Measurements from ENCODE around the gene CPNE1. TPM values are rescaled to one million over a fixed set of nuclear protein-coding genes. Genes with fewer than 3 reads are reported as not detected.

CPNE1 gene
- total RNA-seq, 1 experiment from 2014 or later = 505 TPM

- no TSS peak for BruUV-seq (replicated peaks)
- intact Hi-C loops (cut with micrococcal nuclease; ENCODE audit: unreplicated experiment) = no loop called here
- DNase-seq = no peak
- H3K27ac Mint-ChIP-seq (ENCODE audit: unreplicated experiment) = no peak overlapping the region
- H3K27me3 Mint-ChIP-seq (ENCODE audit: unreplicated experiment) = no peaks in the 10 kb centered on the region
- TF ChIP-seq CTCF (IDR thresholded peaks at IDR 0.05; ENCODE audit: unreplicated experiment) = no peak
- H3K4me3 Mint-ChIP-seq (ENCODE audit: low read depth, unreplicated experiment) = no peak overlapping the region
- peaks cover 39% of the 10 kb centered on the region for H3K36me3 Mint-ChIP-seq (ENCODE audit: insufficient read depth, unreplicated experiment)
- H3K9me3 Mint-ChIP-seq (ENCODE audit: low read depth, unreplicated experiment) = no peaks in the 10 kb centered on the region
- H3K4me1 Mint-ChIP-seq (ENCODE audit: low read depth, unreplicated experiment) = peaks cover 36% of the 10 kb centered on the region
- CTCF ChIA-PET = interaction anchor here (0.6 kb wide), 1 partner anchor 1732 kb away, joined by 3 read pairs; no protein-coding TSS in a partner anchor
Observed at GRCh38 chr20:35600176-35600992, 64.3 kb downstream of the CPNE1 start.

GRCh38 chr20:35599776-35600120 is 65.0 kb downstream of the CPNE1 start:
- BruUV-seq (replicated peaks) = no TSS peak
- H3K4me1 Mint-ChIP-seq (ENCODE audit: low read depth, unreplicated experiment) = peaks cover 30% of the 10 kb centered on the region
- H3K27me3 Mint-ChIP-seq (ENCODE audit: unreplicated experiment) = no peaks in the 10 kb centered on the region
- H3K36me3 Mint-ChIP-seq (ENCODE audit: insufficient read depth, unreplicated experiment) = peaks cover 39% of the 10 kb centered on the region
- no peak for TF ChIP-seq CTCF (IDR thresholded peaks at IDR 0.05; ENCODE audit: unreplicated experiment)
- H3K9me3 Mint-ChIP-seq (ENCODE audit: low read depth, unreplicated experiment) = no peaks in the 10 kb centered on the region
- CTCF ChIA-PET = no interaction called here
- no peak for DNase-seq
- H3K27ac Mint-ChIP-seq (ENCODE audit: unreplicated experiment) = no peak overlapping the region
- no peak overlapping the region for H3K4me3 Mint-ChIP-seq (ENCODE audit: low read depth, unreplicated experiment)
- intact Hi-C loops (cut with micrococcal nuclease; ENCODE audit: unreplicated experiment) = no loop called here

- Mint-ChIP-seq H3K4me3 (ENCODE audit: low read depth, unreplicated experiment) (no peak overlapping the region), H3K9me3 (ENCODE audit: low read depth, unreplicated experiment) (no peaks in the 10 kb centered on the region), H3K27me3 (ENCODE audit: unreplicated experiment) (no peaks in the 10 kb centered on the region), H3K36me3 (ENCODE audit: insufficient read depth, unreplicated experiment) (peaks cover 35% of the 10 kb centered on the region), H3K4me1 (ENCODE audit: low read depth, unreplicated experiment) (peaks cover 27% of the 10 kb centered on the region), H3K27ac (ENCODE audit: unreplicated experiment) (no peak overlapping the region)
- BruUV-seq (replicated peaks) = no TSS peak
- no peak for TF ChIP-seq CTCF (IDR thresholded peaks at IDR 0.05; ENCODE audit: unreplicated experiment)
- intact Hi-C loops (cut with micrococcal nuclease; ENCODE audit: unreplicated experiment) = no loop called here
- no peak for DNase-seq
- CTCF ChIA-PET = interaction anchor here (1.1 kb wide), 1 partner anchor 17 kb away, joined by 3 read pairs; the partner anchor contains the start of gene SPAG4
Observed at GRCh38 chr20:35598899-35599775, 65.6 kb downstream of the CPNE1 start.

GRCh38 chr20:35598476-35598875 is 66.2 kb downstream of the CPNE1 start:
- no peaks in the 10 kb centered on the region for H3K27me3 Mint-ChIP-seq (ENCODE audit: unreplicated experiment)
- no peak for DNase-seq
- no peaks in the 10 kb centered on the region for H3K9me3 Mint-ChIP-seq (ENCODE audit: low read depth, unreplicated experiment)
- no peak overlapping the region for H3K27ac Mint-ChIP-seq (ENCODE audit: unreplicated experiment)
- intact Hi-C loops (cut with micrococcal nuclease; ENCODE audit: unreplicated experiment) = no loop called here
- CTCF ChIA-PET = interaction anchor here (1.1 kb wide), 1 partner anchor 17 kb away, joined by 3 read pairs; the partner anchor contains the start of gene SPAG4
- BruUV-seq (replicated peaks) = no TSS peak
- peaks cover 28% of the 10 kb centered on the region for H3K36me3 Mint-ChIP-seq (ENCODE audit: insufficient read depth, unreplicated experiment)
- no peak overlapping the region for H3K4me3 Mint-ChIP-seq (ENCODE audit: low read depth, unreplicated experiment)
- peaks cover 27% of the 10 kb centered on the region for H3K4me1 Mint-ChIP-seq (ENCODE audit: low read depth, unreplicated experiment)
- TF ChIP-seq CTCF (IDR thresholded peaks at IDR 0.05; ENCODE audit: unreplicated experiment) = no peak

Data from Calu3 (cell line).